WTC11 (cell line): ENCODE results near the gene RIPOR2. TPM values are rescaled to one million over a fixed set of nuclear protein-coding genes. Genes with fewer than 3 reads are reported as not detected.

Source experiments
- ATAC-seq: fragments of 200-7000 bp; cut with Tn5 transposase; 2 replicates; pipeline ENCODE4 v1.10.0; 2021; ENCODE audit warnings: mild to moderate bottlenecking, moderate library complexity
- CTCF ChIA-PET: fragments of 300-600 bp; sonication (Branson Sonifier 250); formaldehyde crosslinking; loops from one replicate; lab custom pipeline; 2021; ENCODE audit warnings: antibody characterized with exemption; lab: Charles Lee
- POLR2A ChIA-PET: fragments of 350-600 bp; sonication (Branson Sonifier 250); formaldehyde crosslinking; loops from one replicate; lab custom pipeline; 2021; ENCODE audit warnings: antibody characterized with exemption; lab: Charles Lee
- DNase-seq: peaks from one replicate; pipeline ENCODE4 v3.0.0; 2021; ENCODE audit warnings: low spot score
- H3K27ac Mint-ChIP-seq: 2 replicates; pipeline ENCODE4 v1.8.0; 2021; ENCODE audit warnings: mixed read lengths
- H3K27me3 Mint-ChIP-seq: 2 replicates; pipeline ENCODE4 v1.8.0; 2021; ENCODE audit warnings: low read depth, mild to moderate bottlenecking, moderate library complexity, mixed read lengths
- H3K36me3 Mint-ChIP-seq: 2 replicates; pipeline ENCODE4 v1.8.0; 2021; ENCODE audit warnings: mixed read lengths
- H3K4me1 Mint-ChIP-seq: 2 replicates; pipeline ENCODE4 v1.8.0; 2022; ENCODE audit warnings: mixed read lengths
- H3K4me3 Mint-ChIP-seq: 2 replicates; pipeline ENCODE4 v1.8.0; 2021; ENCODE audit warnings: mild to moderate bottlenecking, moderate library complexity, mixed read lengths
- H3K9me3 Mint-ChIP-seq: 2 replicates; pipeline ENCODE4 v1.8.0; 2021; ENCODE audit warnings: mixed read lengths
- ATF6 ChIP-seq: sonication (generic); formaldehyde crosslinking; IDR thresholded peaks from 2 replicates; pipeline ENCODE4 v1.8.1; 2023; ENCODE audit warnings: mild to moderate bottlenecking, missing genetic modification reagents
- CBFB ChIP-seq: sonication (generic); formaldehyde crosslinking; IDR thresholded peaks from 2 replicates; pipeline ENCODE4 v1.8.1; 2022; ENCODE audit warnings: mild to moderate bottlenecking, low read depth, missing genetic modification reagents
- CDX4 ChIP-seq: fragments of 250-450 bp; sonication (Bioruptor Pico); IDR thresholded peaks from 2 replicates; pipeline ENCODE4 v1.9.0; 2021; ENCODE audit warnings: moderate library complexity, mild to moderate bottlenecking, inconsistent platforms, borderline replicate concordance
- CREM ChIP-seq: sonication (generic); formaldehyde crosslinking; IDR thresholded peaks from 2 replicates; pipeline ENCODE4 v1.8.1; 2022; ENCODE audit warnings: mild to moderate bottlenecking, missing genetic modification reagents, moderate library complexity
- FOXP1 ChIP-seq: sonication (generic); formaldehyde crosslinking; IDR thresholded peaks from 2 replicates; pipeline ENCODE4 v1.8.0; 2022; ENCODE audit warnings: missing genetic modification reagents, mild to moderate bottlenecking, moderate library complexity, borderline replicate concordance
- HMGXB4 ChIP-seq: sonication (generic); formaldehyde crosslinking; IDR thresholded peaks from 2 replicates; pipeline ENCODE4 v1.8.1; 2023; ENCODE audit warnings: mild to moderate bottlenecking, moderate library complexity, missing genetic modification reagents
- JUN ChIP-seq: sonication (generic); formaldehyde crosslinking; IDR thresholded peaks from 2 replicates; pipeline ENCODE4 v1.8.0; 2023; ENCODE audit warnings: mild to moderate bottlenecking, missing genetic modification reagents
- MAX ChIP-seq: sonication (generic); formaldehyde crosslinking; IDR thresholded peaks from 2 replicates; pipeline ENCODE4 v1.8.0; 2022; ENCODE audit warnings: mild to moderate bottlenecking, missing genetic modification reagents
- MLX ChIP-seq: sonication (generic); formaldehyde crosslinking; IDR thresholded peaks from 2 replicates; pipeline ENCODE4 v1.8.1; 2023; ENCODE audit warnings: mild to moderate bottlenecking, missing genetic modification reagents, moderate library complexity
- MYBL2 ChIP-seq: sonication (generic); formaldehyde crosslinking; IDR thresholded peaks from 2 replicates; pipeline ENCODE4 v1.8.1; 2023; ENCODE audit warnings: mild to moderate bottlenecking, moderate library complexity, missing genetic modification reagents
- NR3C1 ChIP-seq: sonication (generic); formaldehyde crosslinking; conservative IDR thresholded peaks from 2 replicates; pipeline ENCODE4 v1.8.1; 2023; ENCODE audit warnings: low read depth, mild to moderate bottlenecking, missing genetic modification reagents
- OVOL2 ChIP-seq: fragments of 250-450 bp; sonication (Bioruptor Pico); IDR thresholded peaks from 2 replicates; pipeline ENCODE4 v1.9.0; 2021; ENCODE audit warnings: mild to moderate bottlenecking, borderline replicate concordance
- PREB ChIP-seq: sonication (generic); formaldehyde crosslinking; IDR thresholded peaks from 2 replicates; pipeline ENCODE4 v1.8.1; 2022; ENCODE audit warnings: mild to moderate bottlenecking, missing genetic modification reagents, moderate library complexity, borderline replicate concordance
- RELA ChIP-seq: sonication (generic); formaldehyde crosslinking; IDR thresholded peaks from 2 replicates; pipeline ENCODE4 v1.8.1; 2022; ENCODE audit warnings: missing genetic modification reagents, mild to moderate bottlenecking, borderline replicate concordance
- RORB ChIP-seq: fragments of 250-450 bp; sonication (Bioruptor Pico); IDR thresholded peaks from 2 replicates; pipeline ENCODE4 v1.9.0; 2021; ENCODE audit warnings: mild to moderate bottlenecking
- SMAD4 ChIP-seq: sonication (generic); formaldehyde crosslinking; IDR thresholded peaks from 2 replicates; pipeline ENCODE4 v1.8.0; 2022; ENCODE audit warnings: mild to moderate bottlenecking, missing genetic modification reagents
- SOX15 ChIP-seq: fragments of 250-450 bp; sonication (Bioruptor Pico); IDR thresholded peaks from 2 replicates; pipeline ENCODE4 v1.9.0; 2021; ENCODE audit warnings: mild to moderate bottlenecking
- SP1 ChIP-seq: sonication (generic); formaldehyde crosslinking; conservative IDR thresholded peaks from 2 replicates; pipeline ENCODE4 v1.8.1; 2022; ENCODE audit warnings: missing genetic modification reagents
- TP53 ChIP-seq: sonication (generic); formaldehyde crosslinking; IDR thresholded peaks from 2 replicates; pipeline ENCODE4 v1.8.1; 2023; ENCODE audit warnings: mild to moderate bottlenecking, missing genetic modification reagents
- ZNF263 ChIP-seq: sonication (generic); formaldehyde crosslinking; IDR thresholded peaks from 2 replicates; pipeline ENCODE4 v1.8.1; 2022; ENCODE audit warnings: low read depth, mild to moderate bottlenecking, moderate library complexity, missing genetic modification reagents
- ZNF396 ChIP-seq: fragments of 250-450 bp; sonication (Bioruptor Pico); IDR thresholded peaks from 2 replicates; pipeline ENCODE4 v1.8.0; 2021; ENCODE audit warnings: mild to moderate bottlenecking, moderate library complexity, borderline replicate concordance
- ZNF423 ChIP-seq: fragments of 250-450 bp; sonication (Bioruptor Pico); IDR thresholded peaks from 2 replicates; pipeline ENCODE4 v2.1.2; 2022; ENCODE audit warnings: mild to moderate bottlenecking, moderate library complexity
- total RNA-seq: library from RNA; stranded (reverse); gene quantifications from 3 replicates; pipeline ENCODE4 v1.2.3, GENCODE V29; 2021

The RIPOR2 gene
- total RNA-seq, 1 experiment from 2014 or later, result 13.5 TPM

GRCh38 chr6:24844061-24844460 is 91.7 kb downstream of the RIPOR2 start:
- TF ChIP-seq JUN (no peak), OVOL2 (no peak), CBFB (CRISPR knock-in tag) (no peak), ZNF263 (CRISPR knock-in tag) (no peak), SP1 (CRISPR knock-in tag) (no peak), MLX (CRISPR knock-in tag) (no peak), MAX (CRISPR knock-in tag) (no peak)
- Mint-ChIP-seq H3K4me1 (peaks cover 6% of the 10 kb centered on the region; the same call in 1 of the 2 replicates), H3K9me3 (no peaks in the 10 kb centered on the region), H3K36me3 (peaks cover 19% of the 10 kb centered on the region), H3K27me3 (no peaks in the 10 kb centered on the region), H3K27ac (no peak overlapping the region), H3K4me3 (no peak overlapping the region)
- ChIA-PET CTCF (interaction anchor here (0.7 to 1.7 kb wide), 2 partner anchors 12 to 47 kb away, joined by 4 to 7 read pairs; no protein-coding TSS in a partner anchor), POLR2A (no interaction called here)
- no peak for ATAC-seq
- no peak for DNase-seq

- Mint-ChIP-seq H3K27me3 (no peaks in the 10 kb centered on the region), H3K36me3 (peaks cover 11% of the 10 kb centered on the region), H3K27ac (no peak overlapping the region), H3K4me1 (no peaks in the 10 kb centered on the region), H3K9me3 (peaks cover 3% of the 10 kb centered on the region; the same call in 1 of the 2 replicates), H3K4me3 (no peak overlapping the region)
- TF ChIP-seq NR3C1, result no peak
- CTCF ChIA-PET, result no interaction called here
- DNase-seq (no peak), ATAC-seq (no peak)
- POLR2A ChIA-PET, result no interaction called here
These were observed 95.6 kb downstream of the RIPOR2 start for GRCh38 chr6:24840187-24840586.

GRCh38 chr6:24838994-24839393 is 96.8 kb downstream of the RIPOR2 start:
- Mint-ChIP-seq H3K9me3 (peaks cover 3% of the 10 kb centered on the region; the same call in 1 of the 2 replicates), H3K27me3 (no peaks in the 10 kb centered on the region), H3K27ac (no peak overlapping the region), H3K4me3 (no peak overlapping the region), H3K36me3 (peaks cover 9% of the 10 kb centered on the region; the same call in 1 of the 2 replicates), H3K4me1 (no peaks in the 10 kb centered on the region)
- ATAC-seq, result no peak
- POLR2A ChIA-PET, result no interaction called here
- TF ChIP-seq JUN, result no peak
- no peak for TF ChIP-seq ATF6 (CRISPR knock-in tag)
- no peak for TF ChIP-seq SOX15 (CRISPR knock-in tag)
- no peak for TF ChIP-seq CREM
- TF ChIP-seq ZNF423 (CRISPR knock-in tag), result no peak
- TF ChIP-seq SP1 (CRISPR knock-in tag), result no peak
- no peak for TF ChIP-seq HMGXB4
- TF ChIP-seq PREB (CRISPR knock-in tag), result no peak
- TF ChIP-seq SMAD4 (CRISPR knock-in tag), result no peak
- no peak for TF ChIP-seq RELA (CRISPR knock-in tag)
- TF ChIP-seq ZNF396 (CRISPR knock-in tag), result no peak
- no peak for TF ChIP-seq FOXP1
- no peak for TF ChIP-seq MYBL2 (CRISPR knock-in tag)
- TF ChIP-seq CDX4 (CRISPR knock-in tag), result no peak
- TF ChIP-seq TP53 (CRISPR knock-in tag), result no peak
- TF ChIP-seq RORB (CRISPR knock-in tag), result no peak
- TF ChIP-seq, all 79 proteins: peak for 0
- CTCF ChIA-PET, result no interaction called here
- DNase-seq, result no peak
